IMR-90 (cell line): ENCODE data around the gene DHCR24. TPM values are rescaled to one million over a fixed set of nuclear protein-coding genes. Genes with fewer than 3 reads are reported as not detected.

Experiments used
- ATAC-seq: fragments of 200-7000 bp; cut with Tn5 transposase; 2 replicates; pipeline ENCODE4 v1.9.1; 2020; ENCODE audit warnings: low read depth, mild to moderate bottlenecking, moderate library complexity
- BruUV-seq: library from RNA; stranded (reverse); fragments of 400-500 nt; replicated peaks from 2 replicates; lab custom pipeline; 2021; lab: Mats Ljungman, UMichigan
- CTCF ChIA-PET: fragments of 300-600 bp; formaldehyde crosslinking; extraction: SDS; loops from one replicate; lab custom pipeline; 2021; ENCODE audit warnings: antibody characterized with exemption; lab: Yijun Ruan, JAX
- POLR2A ChIA-PET: fragments of 300-600 bp; sonication (Branson Sonifier 250); formaldehyde crosslinking; loops from one replicate; lab custom pipeline; 2022; ENCODE audit warnings: antibody characterized with exemption; ENCODE audit not compliant: unreplicated experiment; lab: Charles Lee
- DNase-seq: peaks from one replicate; pipeline ENCODE4 v3.0.0; 2013
- H2AFZ ChIP-seq: replicated peaks from 2 replicates; pipeline ENCODE3; 2013; ENCODE audit warnings: low read length, mild to moderate bottlenecking; ENCODE audit not compliant: poor library complexity
- H2AK5ac ChIP-seq: 2 replicates; pipeline ENCODE4 v1.6.1; 2013; ENCODE audit warnings: low read depth, low read length, inconsistent platforms
- H2AK9ac ChIP-seq: replicated peaks from 2 replicates; pipeline ENCODE3; 2013; ENCODE audit warnings: mild to moderate bottlenecking, low read depth, low read length, moderate library complexity; ENCODE audit not compliant: poor library complexity
- H2BK120ac ChIP-seq: 2 replicates; pipeline ENCODE4 v1.6.1; 2013; ENCODE audit warnings: low read depth, low read length, inconsistent platforms
- H2BK15ac ChIP-seq: 3 replicates; pipeline ENCODE4 v1.6.1; 2013; ENCODE audit warnings: low read depth, low read length, inconsistent platforms
- H2BK20ac ChIP-seq: 2 replicates; pipeline ENCODE4 v1.6.1; 2013; ENCODE audit warnings: low read depth, mild to moderate bottlenecking, inconsistent platforms, low read length, moderate library complexity
- H2BK5ac ChIP-seq: 2 replicates; pipeline ENCODE4 v1.6.1; 2013; ENCODE audit warnings: mild to moderate bottlenecking, low read depth, low read length, inconsistent platforms; ENCODE audit not compliant: poor library complexity, severe bottlenecking
- H3K14ac ChIP-seq: replicated peaks from 2 replicates; pipeline ENCODE4 v1.6.1; 2013; ENCODE audit warnings: low read depth, low read length, inconsistent platforms
- H3K18ac ChIP-seq: 2 replicates; pipeline ENCODE4 v1.6.1; 2013; ENCODE audit warnings: low read depth, low read length, control low read depth
- H3K23ac ChIP-seq: 2 replicates; pipeline ENCODE4 v1.6.1; 2013; ENCODE audit warnings: low read depth, low read length, inconsistent platforms
- H3K27ac ChIP-seq: 2 replicates; pipeline ENCODE4 v1.5.1; 2013; ENCODE audit warnings: mild to moderate bottlenecking, control low read depth, low read length; ENCODE audit not compliant: insufficient read depth
- H3K27me3 ChIP-seq: 2 replicates; pipeline ENCODE4 v1.6.1; 2013; ENCODE audit warnings: low read length; ENCODE audit not compliant: control insufficient read depth, insufficient read depth
- H3K36me3 ChIP-seq: 2 replicates; pipeline ENCODE4 v1.6.1; 2013; ENCODE audit warnings: low read length, mixed read lengths; ENCODE audit not compliant: control insufficient read depth, insufficient read depth
- H3K4ac ChIP-seq: 2 replicates; pipeline ENCODE4 v1.6.1; 2013; ENCODE audit warnings: low read depth, low read length, inconsistent platforms
- H3K4me1 ChIP-seq: 2 replicates; pipeline ENCODE4 v1.6.1; 2013; ENCODE audit warnings: low read length, mixed read lengths; ENCODE audit not compliant: control insufficient read depth, insufficient read depth
- H3K4me2 ChIP-seq: 2 replicates; pipeline ENCODE4 v1.6.1; 2013; ENCODE audit warnings: low read depth, mild to moderate bottlenecking, control low read depth, low read length, moderate library complexity
- H3K4me3 ChIP-seq: 2 replicates; pipeline ENCODE4 v1.5.1; 2013; ENCODE audit warnings: low read depth, mild to moderate bottlenecking, control low read depth, low read length, moderate library complexity; ENCODE audit not compliant: insufficient read depth
- H3K56ac ChIP-seq: 2 replicates; pipeline ENCODE4 v1.6.1; 2013; ENCODE audit warnings: low read length, inconsistent platforms; ENCODE audit not compliant: insufficient read depth; ENCODE audit errors: extremely low read depth
- H3K79me1 ChIP-seq, 2 experiments: 2 replicates each; pipeline ENCODE4 v1.6.1; 2013; ENCODE audit warnings: low read length in 2 of 2, inconsistent platforms in 1 of 2, low read depth in 1 of 2
- H3K9ac ChIP-seq: 2 replicates; pipeline ENCODE4 v1.6.1; 2013; ENCODE audit warnings: low read depth, low read length, control low read depth
- H3K9me1 ChIP-seq: 2 replicates; pipeline ENCODE4 v1.6.1; 2013; ENCODE audit warnings: low read length, inconsistent platforms; ENCODE audit not compliant: insufficient read depth
- H3K9me3 ChIP-seq: 2 replicates; pipeline ENCODE4 v1.6.1; 2013; ENCODE audit warnings: low read length; ENCODE audit not compliant: control insufficient read depth, insufficient read depth
- H4K20me1 ChIP-seq: 2 replicates; pipeline ENCODE4 v1.6.1; 2013; ENCODE audit warnings: low read length, inconsistent platforms; ENCODE audit not compliant: insufficient read depth
- H4K5ac ChIP-seq: 2 replicates; pipeline ENCODE4 v1.6.1; 2013; ENCODE audit warnings: mild to moderate bottlenecking, low read depth, low read length, control low read depth
- H4K8ac ChIP-seq, 2 experiments: 2 replicates each; pipeline ENCODE4 v1.6.1; 2013; ENCODE audit warnings: low read depth in 2 of 2, low read length in 2 of 2, control low read depth in 1 of 2, inconsistent platforms in 1 of 2
- H4K91ac ChIP-seq: 2 replicates; pipeline ENCODE4 v1.6.1; 2013; ENCODE audit warnings: low read depth, low read length, inconsistent platforms; ENCODE audit not compliant: insufficient read depth
- BHLHE40 ChIP-seq: fragments of 150-350 bp; IDR thresholded peaks from 2 replicates; pipeline ENCODE4 v1.6.1; 2016; ENCODE audit warnings: mild to moderate bottlenecking, low read depth, low read length
- FOS ChIP-seq: fragments of 150-350 bp; IDR thresholded peaks from 2 replicates; pipeline ENCODE4 v1.6.1; 2016; ENCODE audit warnings: low read depth, low read length
- MAZ ChIP-seq: IDR thresholded peaks from 2 replicates; pipeline ENCODE4 v1.6.1; 2012; ENCODE audit warnings: low read depth, mild to moderate bottlenecking, low read length, improper control_type of control experiment, moderate library complexity, borderline replicate concordance
- NFE2L2 ChIP-seq: fragments of 150-350 bp; IDR thresholded peaks from 2 replicates; pipeline ENCODE4 v1.6.1; 2016; ENCODE audit warnings: low read depth, mild to moderate bottlenecking, low read length
- POLR2A ChIP-seq: IDR thresholded peaks from 2 replicates; pipeline ENCODE4 v1.6.1; 2012; ENCODE audit warnings: mild to moderate bottlenecking, low read depth, low read length
- RAD21 ChIP-seq: IDR thresholded peaks from 2 replicates; pipeline ENCODE4 v1.6.1; 2012; ENCODE audit warnings: low read length, improper control_type of control experiment
- RCOR1 ChIP-seq: IDR thresholded peaks from 2 replicates; pipeline ENCODE4 v1.6.1; 2012; ENCODE audit warnings: mild to moderate bottlenecking, low read length, improper control_type of control experiment; ENCODE audit not compliant: insufficient replicate concordance
- RFX5 ChIP-seq: IDR thresholded peaks from 2 replicates; pipeline ENCODE4 v1.8.0; 2012; ENCODE audit warnings: low read depth, mild to moderate bottlenecking, low read length, moderate library complexity
- SMC3 ChIP-seq: fragments of 150-350 bp; IDR thresholded peaks from 2 replicates; pipeline ENCODE4 v1.6.1; 2016; ENCODE audit warnings: low read depth, mild to moderate bottlenecking, antibody characterized with exemption, low read length, moderate library complexity
- USF2 ChIP-seq: fragments of 150-350 bp; IDR thresholded peaks from 2 replicates; pipeline ENCODE4 v1.6.1; 2017; ENCODE audit warnings: mild to moderate bottlenecking, antibody characterized with exemption, low read length, low read depth
- WGBS, 2 experiments: methylation state at CpG; one replicate each; pipeline versions ENCODE4 v1.1.5 to v1.1.7; 2013; ENCODE audit warnings: missing lambda C conversion rate in 2 of 2; ENCODE audit not compliant: insufficient read length in 1 of 2; ENCODE audit errors: extremely low coverage in 2 of 2; 5-methylcytosine and 5-hydroxymethylcytosine counted together
- dilution Hi-C: fragments of 300-500 bp; cut with HindIII; formaldehyde crosslinking; loops from one replicate; pipeline ENCODE4 v1.14.3; 2018; ENCODE audit warnings: low sequenced_read_pairs; ENCODE audit not compliant: unreplicated experiment
- in situ Hi-C: fragments of 300-500 bp; cut with MboI; formaldehyde crosslinking; loops from 3 replicates; pipeline ENCODE4 v1.14.3; 2019; ENCODE audit warnings: low sequenced_read_pairs, inconsistent platforms, mixed read lengths
- intact Hi-C: fragments of 100-400 bp; cut with micrococcal nuclease; formaldehyde crosslinking; loops from 2 replicates; pipeline ENCODE4 v1.10.0; 2022
- polyA plus RNA-seq, 3 experiments: library from polyadenylated mRNA; depleted of rRNA; stranded (reverse); fragments of >200 nt; gene quantifications; 2 replicates each; pipeline ENCODE4 v1.2.3, GENCODE V29; 2012; ENCODE audit warnings: low replicate concordance in 1 of 3
- total RNA-seq: library from RNA; depleted of rRNA; stranded (reverse); fragments of >200 nt; gene quantifications from 2 replicates; pipeline ENCODE4 v1.2.3, GENCODE V29; 2012
- TF ChIP-seq, protein P1 (sequence below): conservative IDR thresholded peaks from 2 replicates; pipeline ENCODE4 v1.5.1; 2012; ENCODE audit warnings: mild to moderate bottlenecking, low read depth, low read length, improper control_type of control experiment
- TF ChIP-seq, protein P2 (sequence below): fragments of 150-350 bp; IDR thresholded peaks from 2 replicates; pipeline ENCODE4 v1.6.1; 2016; ENCODE audit warnings: low read depth, mild to moderate bottlenecking, low read length, moderate library complexity, borderline replicate concordance

Gene DHCR24
- total and polyA plus RNA-seq, 2 of the 4 experiments (the other 2 are of a cell fraction), result 130 to 194 TPM

GRCh38 chr1:54888080-54888733, 1.2 kb upstream of the DHCR24 start:
- H3K27ac ChIP-seq, result no peak overlapping the region
- H3K14ac ChIP-seq, result no peak overlapping the region
- TF ChIP-seq FOS (no peak), BHLHE40 (no peak), SMC3 (no peak), RFX5 (no peak), RCOR1 (no peak), POLR2A (no peak), USF2 (no peak), MAZ (no peak), NFE2L2 (no peak), RAD21 (no peak)
- TF ChIP-seq, protein P1, sequence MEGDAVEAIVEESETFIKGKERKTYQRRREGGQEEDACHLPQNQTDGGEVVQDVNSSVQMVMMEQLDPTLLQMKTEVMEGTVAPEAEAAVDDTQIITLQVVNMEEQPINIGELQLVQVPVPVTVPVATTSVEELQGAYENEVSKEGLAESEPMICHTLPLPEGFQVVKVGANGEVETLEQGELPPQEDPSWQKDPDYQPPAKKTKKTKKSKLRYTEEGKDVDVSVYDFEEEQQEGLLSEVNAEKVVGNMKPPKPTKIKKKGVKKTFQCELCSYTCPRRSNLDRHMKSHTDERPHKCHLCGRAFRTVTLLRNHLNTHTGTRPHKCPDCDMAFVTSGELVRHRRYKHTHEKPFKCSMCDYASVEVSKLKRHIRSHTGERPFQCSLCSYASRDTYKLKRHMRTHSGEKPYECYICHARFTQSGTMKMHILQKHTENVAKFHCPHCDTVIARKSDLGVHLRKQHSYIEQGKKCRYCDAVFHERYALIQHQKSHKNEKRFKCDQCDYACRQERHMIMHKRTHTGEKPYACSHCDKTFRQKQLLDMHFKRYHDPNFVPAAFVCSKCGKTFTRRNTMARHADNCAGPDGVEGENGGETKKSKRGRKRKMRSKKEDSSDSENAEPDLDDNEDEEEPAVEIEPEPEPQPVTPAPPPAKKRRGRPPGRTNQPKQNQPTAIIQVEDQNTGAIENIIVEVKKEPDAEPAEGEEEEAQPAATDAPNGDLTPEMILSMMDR, result no peak
- TF ChIP-seq, protein P2, sequence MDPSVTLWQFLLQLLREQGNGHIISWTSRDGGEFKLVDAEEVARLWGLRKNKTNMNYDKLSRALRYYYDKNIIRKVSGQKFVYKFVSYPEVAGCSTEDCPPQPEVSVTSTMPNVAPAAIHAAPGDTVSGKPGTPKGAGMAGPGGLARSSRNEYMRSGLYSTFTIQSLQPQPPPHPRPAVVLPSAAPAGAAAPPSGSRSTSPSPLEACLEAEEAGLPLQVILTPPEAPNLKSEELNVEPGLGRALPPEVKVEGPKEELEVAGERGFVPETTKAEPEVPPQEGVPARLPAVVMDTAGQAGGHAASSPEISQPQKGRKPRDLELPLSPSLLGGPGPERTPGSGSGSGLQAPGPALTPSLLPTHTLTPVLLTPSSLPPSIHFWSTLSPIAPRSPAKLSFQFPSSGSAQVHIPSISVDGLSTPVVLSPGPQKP, result no peak
- H3K23ac ChIP-seq, result no peak overlapping the region
- no peak overlapping the region; the same call in 1 of the 2 replicates for H2AK5ac ChIP-seq
- H4K5ac ChIP-seq, result no peak overlapping the region
- no peaks in the 10 kb centered on the region; the same call in 1 of the 2 replicates for H3K27me3 ChIP-seq
- no peak overlapping the region for H2AK9ac ChIP-seq
- H3K4me3 ChIP-seq, result no peak overlapping the region
- no peak overlapping the region for H2BK15ac ChIP-seq
- DNase-seq (no peak), ATAC-seq (no peak)
- no peak overlapping the region for H3K9ac ChIP-seq
- H3K79me1 ChIP-seq, result peaks cover 14 to 30% of the 10 kb centered on the region in 2 experiments
- dilution Hi-C loops (no loop called here), intact Hi-C loops (no loop called here), in situ Hi-C loops (no loop called here)
- ChIA-PET POLR2A (no interaction called here), CTCF (interaction anchor here (0.6 to 1.3 kb wide), 2 partner anchors 17 to 1139 kb away, joined by 3 to 5 read pairs; no protein-coding TSS in a partner anchor)
- BruUV-seq, result no TSS peak
- H2BK120ac ChIP-seq, result no peak overlapping the region
- peaks cover under 1% of the 10 kb centered on the region; the same call in 1 of the 2 replicates for H3K36me3 ChIP-seq
- peak overlapping the region; percentile 37 for H2AFZ ChIP-seq
- H4K91ac ChIP-seq, result no peak overlapping the region
- H3K9me3 ChIP-seq, result no peaks in the 10 kb centered on the region
- WGBS, 2 experiments, result 62% methylated on average over 2 of the region's 7 CpGs; no CpG with 5 or more reads in 1 of the 2 experiments
- H4K20me1 ChIP-seq, result no peaks in the 10 kb centered on the region; the same call in 1 of the 2 replicates
- H3K4me2 ChIP-seq, result no peak overlapping the region
- no peak overlapping the region for H2BK20ac ChIP-seq
- H3K56ac ChIP-seq, result no peak overlapping the region
- H3K4me1 ChIP-seq, result peaks cover 18% of the 10 kb centered on the region
- H3K9me1 ChIP-seq, result 0 out of 2 replicates have a peak, but pooled peaks cover 5% of the 10 kb centered on the region
- H3K4ac ChIP-seq, result no peak overlapping the region
- no peak overlapping the region for H2BK5ac ChIP-seq
- H3K18ac ChIP-seq, result no peak overlapping the region
- H4K8ac ChIP-seq, result no peak overlapping the region
